K562 (cell line): ENCODE measurements around the gene E2F1. TPM values are rescaled to one million over a fixed set of nuclear protein-coding genes. Genes with fewer than 3 reads are reported as not detected.
A peak's percentile ranks its signal among the peaks of the same experiment; 100 is the strongest.

Experiments
- CHD2 ChIP-seq: IDR thresholded peaks from 2 replicates; pipeline ENCODE4 v1.6.1; 2011; ENCODE audit warnings: low read depth, low read length
- CXXC5 ChIP-seq: fragments of 250-450 bp; sonication (Bioruptor Pico); IDR thresholded peaks from 2 replicates; pipeline ENCODE4 v1.8.0; 2022; ENCODE audit warnings: inconsistent platforms, mild to moderate bottlenecking, moderate library complexity
- DPF2 ChIP-seq: fragments of 450-650 bp; IDR thresholded peaks from 2 replicates; pipeline ENCODE4 v1.6.1; 2016
- E2F5 ChIP-seq: sonication (generic); formaldehyde crosslinking; IDR thresholded peaks from 2 replicates; pipeline ENCODE4 v1.8.0; 2022; ENCODE audit warnings: mild to moderate bottlenecking, missing genetic modification reagents
- ESRRA ChIP-seq: fragments of 450-650 bp; IDR thresholded peaks from 2 replicates; pipeline ENCODE4 v1.6.1; 2014; ENCODE audit warnings: low read depth, mild to moderate bottlenecking, moderate library complexity, borderline replicate concordance
- FOXK2 ChIP-seq, 2 experiments: fragments of 450-650 bp; IDR thresholded peaks in 1 of 2; conservative IDR thresholded peaks in 1 of 2; 2 replicates each; pipeline ENCODE4 v1.6.1; 2016; ENCODE audit warnings: low read depth in 2 of 2, mild to moderate bottlenecking in 1 of 2
- HLTF ChIP-seq: fragments of 450-650 bp; IDR thresholded peaks from 2 replicates; pipeline ENCODE4 v1.6.1; 2016
- KDM2B ChIP-seq: fragments of 250-450 bp; sonication (Bioruptor Pico); IDR thresholded peaks from 2 replicates; pipeline ENCODE4 v1.8.0; 2021; ENCODE audit warnings: mild to moderate bottlenecking, moderate library complexity
- LEF1 ChIP-seq: fragments of 450-650 bp; IDR thresholded peaks from 2 replicates; pipeline ENCODE4 v1.6.1; 2016; ENCODE audit warnings: mild to moderate bottlenecking
- MAFF ChIP-seq: IDR thresholded peaks from 2 replicates; pipeline ENCODE4 v1.6.1; 2012; ENCODE audit warnings: low read length, improper control_type of control experiment
- MNT ChIP-seq, 2 experiments: fragments of 450-650 bp; conservative IDR thresholded peaks; 2 replicates each; pipeline ENCODE4 v1.6.1; 2017; ENCODE audit warnings: mild to moderate bottlenecking in 2 of 2, moderate library complexity in 2 of 2
- MTA2 ChIP-seq: fragments of 450-650 bp; IDR thresholded peaks from 2 replicates; pipeline ENCODE4 v1.6.1; 2016; ENCODE audit warnings: low read depth
- NRF1 ChIP-seq, 2 experiments: fragments of 450-650 bp; IDR thresholded peaks in 1 of 2; conservative IDR thresholded peaks in 1 of 2; 2 replicates each; pipeline ENCODE4 v1.6.1; 2014; ENCODE audit warnings: mild to moderate bottlenecking in 2 of 2
- PKNOX1 ChIP-seq: fragments of 450-650 bp; IDR thresholded peaks from 2 replicates; pipeline ENCODE4 v1.6.1; 2016
- PRPF4 ChIP-seq: fragments of 200-400 bp; formaldehyde crosslinking; IDR thresholded peaks from one replicate; pipeline ENCODE4 v1.6.1; 2017; ENCODE audit warnings: low read length, low read depth, mild to moderate bottlenecking; ENCODE audit not compliant: insufficient read depth, poor library complexity, severe bottlenecking
- SAFB ChIP-seq: fragments of 200-400 bp; formaldehyde crosslinking; IDR thresholded peaks from 2 replicates; pipeline ENCODE4 v1.6.1; 2017; ENCODE audit warnings: low read depth, low read length, borderline replicate concordance
- SOX6 ChIP-seq: fragments of 450-650 bp; IDR thresholded peaks from 2 replicates; pipeline ENCODE4 v1.6.1; 2014; ENCODE audit warnings: mild to moderate bottlenecking
- TAF7 ChIP-seq: fragments of 450-650 bp; IDR thresholded peaks from 2 replicates; pipeline ENCODE4 v1.6.1; 2016; ENCODE audit warnings: missing genetic modification characterization, missing compliant biosample characterization
- VEZF1 ChIP-seq: fragments of 200-800 bp; sonication (Bioruptor generic); IDR thresholded peaks from 2 replicates; pipeline ENCODE4 v1.6.1; 2017; ENCODE audit warnings: missing genetic modification characterization, missing compliant biosample characterization
- ZBTB2 ChIP-seq: fragments of 450-650 bp; IDR thresholded peaks from 2 replicates; pipeline ENCODE4 v1.6.1; 2016; ENCODE audit warnings: antibody characterized with exemption
- ZEB2 ChIP-seq: fragments of 450-650 bp; IDR thresholded peaks from 2 replicates; pipeline ENCODE4 v1.6.1; 2016
- ZNF280A ChIP-seq: fragments of 450-650 bp; IDR thresholded peaks from 2 replicates; pipeline ENCODE4 v1.6.1; 2018; ENCODE audit warnings: mild to moderate bottlenecking, low read depth; ENCODE audit not compliant: partially characterized antibody
- polyA plus RNA-seq, 8 experiments: library from polyadenylated mRNA; depleted of rRNA in 4 of 8; stranded (reverse) in 5 of 8; unstranded in 3 of 8; fragments of >200 nt; fragmentation: Nextera tagmentation in 2 of 8; fragmentation: Illumina TruSeq in 1 of 8; extraction: Ambion mirVana in 2 of 8; extraction: Trizol in 1 of 8; gene quantifications; 2 replicates each; pipeline versions ENCODE4 v1.2.1 to v1.2.3, GENCODE V29; 2011 to 2014; ENCODE audit warnings: inconsistent platforms in 1 of 8, missing spikeins in 1 of 8
- total RNA-seq, 7 experiments: library from RNA; depleted of rRNA in 6 of 7; stranded (reverse); fragments of >200 nt in 6 of 7; fragmentation: Illumina TruSeq in 2 of 7; extraction: Trizol in 2 of 7; gene quantifications; 2 replicates each; pipeline versions ENCODE4 v1.2.1 to v1.2.3, GENCODE V29; 2011 to 2021; ENCODE audit warnings: low replicate concordance in 1 of 7

Gene E2F1
- total and polyA plus RNA-seq, 9 of the 15 experiments (the other 6 are each of a cell fraction or from before 2014, with no cell fraction given): 0.14 to 30.6 (median 13.1) TPM

- TF ChIP-seq MNT (conservative IDR thresholded peaks at IDR 0.05): peak in 1 of 2 experiments; percentile 23; a peak in 2 of 4 replicates
- 0 out of 2 replicates have a peak, but pooled peaks have one; percentile 38 for TF ChIP-seq HLTF
- peak; percentile 96 for TF ChIP-seq PKNOX1
- TF ChIP-seq NRF1 (conservative IDR thresholded peaks at IDR 0.05 in 1 of 2, IDR thresholded peaks at IDR 0.05 in 1 of 2): no peak
- TF ChIP-seq MAFF: no peak
- peak; percentile 58; the same call in 1 of the 2 replicates for TF ChIP-seq DPF2
- peak; percentile 70 for TF ChIP-seq ZEB2
- TF ChIP-seq ZBTB2: peak; percentile 76
- TF ChIP-seq KDM2B (CRISPR knock-in tag): no peak
- TF ChIP-seq CXXC5 (CRISPR knock-in tag): no peak
- no peak for TF ChIP-seq E2F5 (CRISPR knock-in tag)
- TF ChIP-seq SAFB: peak; percentile 15; the same call in 1 of the 2 replicates
- peak; percentile 49 to 68; a peak in 2 of 4 replicates for TF ChIP-seq FOXK2 (conservative IDR thresholded peaks at IDR 0.05 in 1 of 2, IDR thresholded peaks at IDR 0.05 in 1 of 2; ENCODE audit: low read depth in 2 of 2)
- TF ChIP-seq SOX6: no peak
- TF ChIP-seq MTA2: peak; percentile 63
- TF ChIP-seq PRPF4: no peak
- no peak for TF ChIP-seq TAF7 (tag)
- peak; percentile 6 for TF ChIP-seq ZNF280A
- no peak for TF ChIP-seq ESRRA
- 0 out of 2 replicates have a peak, but pooled peaks have one; percentile 19 for TF ChIP-seq CHD2
- peak; percentile 20; the same call in 1 of the 2 replicates for TF ChIP-seq LEF1
- TF ChIP-seq VEZF1: peak; percentile 43
Measured at GRCh38 chr20:33709905-33710541, 23.8 kb upstream of the E2F1 start (continued).
